Nephron progenitor cell (in vitro differentiated cells): ENCODE data around the gene LCN15.

Experiments
- DNase-seq: peaks from one replicate; pipeline ENCODE4 v3.0.0; 2021
- H3K27ac Mint-ChIP-seq: 2 replicates; pipeline ENCODE4 v1.8.0; 2021; ENCODE audit warnings: mild to moderate bottlenecking, moderate library complexity, mixed read lengths
- H3K27me3 Mint-ChIP-seq: 2 replicates; pipeline ENCODE4 v1.8.0; 2021; ENCODE audit warnings: mild to moderate bottlenecking, low read depth, mixed read lengths; ENCODE audit not compliant: poor library complexity
- H3K36me3 Mint-ChIP-seq: 2 replicates; pipeline ENCODE4 v1.8.0; 2021; ENCODE audit warnings: low read depth, mixed read lengths
- H3K4me1 Mint-ChIP-seq: 2 replicates; pipeline ENCODE4 v1.8.0; 2021; ENCODE audit warnings: mixed read lengths
- H3K4me3 Mint-ChIP-seq: 2 replicates; pipeline ENCODE4 v1.8.0; 2021; ENCODE audit warnings: mild to moderate bottlenecking, moderate library complexity, mixed read lengths
- H3K9me3 Mint-ChIP-seq: 2 replicates; pipeline ENCODE4 v1.8.0; 2021; ENCODE audit warnings: mild to moderate bottlenecking, moderate library complexity, mixed read lengths
- TF ChIP-seq, protein P1 (sequence below): fragments of 200-600 bp; sonication (generic); IDR thresholded peaks from 2 replicates; pipeline ENCODE4 v1.5.0; 2021; ENCODE audit warnings: antibody characterized with exemption

The LCN15 gene

GRCh38 chr9:136745389-136746154, 18.7 kb downstream of the LCN15 start:
- TF ChIP-seq, protein P1, sequence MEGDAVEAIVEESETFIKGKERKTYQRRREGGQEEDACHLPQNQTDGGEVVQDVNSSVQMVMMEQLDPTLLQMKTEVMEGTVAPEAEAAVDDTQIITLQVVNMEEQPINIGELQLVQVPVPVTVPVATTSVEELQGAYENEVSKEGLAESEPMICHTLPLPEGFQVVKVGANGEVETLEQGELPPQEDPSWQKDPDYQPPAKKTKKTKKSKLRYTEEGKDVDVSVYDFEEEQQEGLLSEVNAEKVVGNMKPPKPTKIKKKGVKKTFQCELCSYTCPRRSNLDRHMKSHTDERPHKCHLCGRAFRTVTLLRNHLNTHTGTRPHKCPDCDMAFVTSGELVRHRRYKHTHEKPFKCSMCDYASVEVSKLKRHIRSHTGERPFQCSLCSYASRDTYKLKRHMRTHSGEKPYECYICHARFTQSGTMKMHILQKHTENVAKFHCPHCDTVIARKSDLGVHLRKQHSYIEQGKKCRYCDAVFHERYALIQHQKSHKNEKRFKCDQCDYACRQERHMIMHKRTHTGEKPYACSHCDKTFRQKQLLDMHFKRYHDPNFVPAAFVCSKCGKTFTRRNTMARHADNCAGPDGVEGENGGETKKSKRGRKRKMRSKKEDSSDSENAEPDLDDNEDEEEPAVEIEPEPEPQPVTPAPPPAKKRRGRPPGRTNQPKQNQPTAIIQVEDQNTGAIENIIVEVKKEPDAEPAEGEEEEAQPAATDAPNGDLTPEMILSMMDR: no peak
- H3K4me1 Mint-ChIP-seq: peaks cover 11% of the 10 kb centered on the region
- no peak overlapping the region for H3K27ac Mint-ChIP-seq
- H3K4me3 Mint-ChIP-seq: no peak overlapping the region
- H3K9me3 Mint-ChIP-seq: peaks cover 2% of the 10 kb centered on the region
- DNase-seq: no peak
- H3K27me3 Mint-ChIP-seq: peaks cover 8% of the 10 kb centered on the region
- H3K36me3 Mint-ChIP-seq: no peaks in the 10 kb centered on the region

GRCh38 chr9:136744773-136745172, 19.5 kb downstream of the LCN15 start:
- H3K9me3 Mint-ChIP-seq: no peaks in the 10 kb centered on the region
- peaks cover 11% of the 10 kb centered on the region for H3K4me1 Mint-ChIP-seq
- no peaks in the 10 kb centered on the region for H3K36me3 Mint-ChIP-seq
- TF ChIP-seq, protein P1: no peak
- no peak for DNase-seq
- no peak overlapping the region for H3K4me3 Mint-ChIP-seq
- H3K27ac Mint-ChIP-seq: no peak overlapping the region
- H3K27me3 Mint-ChIP-seq: peaks cover 9% of the 10 kb centered on the region

GRCh38 chr9:136743639-136744211, 20.6 kb downstream of the LCN15 start:
- no peak overlapping the region for H3K27ac Mint-ChIP-seq
- peaks cover 11% of the 10 kb centered on the region for H3K4me1 Mint-ChIP-seq
- no peak for DNase-seq
- no peak overlapping the region for H3K4me3 Mint-ChIP-seq
- H3K9me3 Mint-ChIP-seq: peaks cover under 1% of the 10 kb centered on the region
- peaks cover 13% of the 10 kb centered on the region for H3K27me3 Mint-ChIP-seq
- H3K36me3 Mint-ChIP-seq: no peaks in the 10 kb centered on the region
- TF ChIP-seq, protein P1: no peak

- H3K4me1 Mint-ChIP-seq: peaks cover 11% of the 10 kb centered on the region
- TF ChIP-seq, protein P1: peak; percentile 51
- DNase-seq: peak; percentile 76
- no peaks in the 10 kb centered on the region for H3K36me3 Mint-ChIP-seq
- peaks cover 15% of the 10 kb centered on the region for H3K27me3 Mint-ChIP-seq
- no peak within 1 kb of the TSS for H3K4me3 Mint-ChIP-seq
- H3K27ac Mint-ChIP-seq: no peak within 1 kb of the TSS
- H3K9me3 Mint-ChIP-seq: peaks cover 5% of the 10 kb centered on the region
Measured at GRCh38 chr9:136742591-136743391, 21.5 kb downstream of the LCN15 start, which contains the start of gene LCN10. Gene LCN10 (minus strand): TSS chr9:136742940. CDS start chr9:136742903, 37 bp downstream.

DNA sequence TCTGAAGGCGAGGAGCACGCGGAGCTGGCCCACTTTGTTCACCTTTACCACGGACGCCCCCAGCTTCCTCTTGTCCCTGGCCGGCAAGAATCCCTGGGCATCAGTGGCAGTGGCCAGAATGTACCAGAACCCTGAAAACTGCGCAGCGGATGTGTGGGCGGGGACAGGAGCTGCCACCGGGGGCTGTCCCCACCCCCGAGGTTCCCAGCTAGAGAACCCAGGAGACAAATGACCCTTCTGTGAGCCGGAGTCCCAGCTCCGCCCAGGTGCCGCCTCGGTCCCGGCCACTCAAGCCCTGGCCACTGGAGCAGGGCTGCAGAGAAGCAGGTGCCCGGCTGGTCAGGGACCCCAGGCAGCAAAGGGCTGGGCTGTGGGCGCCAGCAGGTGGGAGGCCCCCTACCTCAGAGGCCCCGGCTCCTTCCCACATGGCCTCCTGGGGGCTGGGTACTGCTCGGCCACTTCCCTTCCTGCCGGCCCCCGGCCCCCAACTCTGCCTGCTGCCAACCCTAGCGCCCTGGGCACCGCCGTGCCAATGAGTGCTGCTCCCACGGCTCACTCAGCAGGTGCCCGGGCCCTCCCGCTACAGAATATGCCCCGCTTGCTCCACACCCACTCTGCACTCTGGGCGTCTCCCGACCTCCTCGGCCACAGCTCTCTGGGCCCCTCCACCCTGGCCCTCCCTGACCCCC, 22.3 kb downstream of the LCN15 start:
- peaks cover 11% of the 10 kb centered on the region for H3K4me1 Mint-ChIP-seq
- no peak overlapping the region for H3K27ac Mint-ChIP-seq
- no peak overlapping the region for H3K4me3 Mint-ChIP-seq
- no peaks in the 10 kb centered on the region for H3K36me3 Mint-ChIP-seq
- peaks cover 15% of the 10 kb centered on the region for H3K27me3 Mint-ChIP-seq
- peaks cover 7% of the 10 kb centered on the region for H3K9me3 Mint-ChIP-seq
- no peak for DNase-seq
- TF ChIP-seq, protein P1: no peak
